ENCODE results near the gene LRFN4.

DNA sequence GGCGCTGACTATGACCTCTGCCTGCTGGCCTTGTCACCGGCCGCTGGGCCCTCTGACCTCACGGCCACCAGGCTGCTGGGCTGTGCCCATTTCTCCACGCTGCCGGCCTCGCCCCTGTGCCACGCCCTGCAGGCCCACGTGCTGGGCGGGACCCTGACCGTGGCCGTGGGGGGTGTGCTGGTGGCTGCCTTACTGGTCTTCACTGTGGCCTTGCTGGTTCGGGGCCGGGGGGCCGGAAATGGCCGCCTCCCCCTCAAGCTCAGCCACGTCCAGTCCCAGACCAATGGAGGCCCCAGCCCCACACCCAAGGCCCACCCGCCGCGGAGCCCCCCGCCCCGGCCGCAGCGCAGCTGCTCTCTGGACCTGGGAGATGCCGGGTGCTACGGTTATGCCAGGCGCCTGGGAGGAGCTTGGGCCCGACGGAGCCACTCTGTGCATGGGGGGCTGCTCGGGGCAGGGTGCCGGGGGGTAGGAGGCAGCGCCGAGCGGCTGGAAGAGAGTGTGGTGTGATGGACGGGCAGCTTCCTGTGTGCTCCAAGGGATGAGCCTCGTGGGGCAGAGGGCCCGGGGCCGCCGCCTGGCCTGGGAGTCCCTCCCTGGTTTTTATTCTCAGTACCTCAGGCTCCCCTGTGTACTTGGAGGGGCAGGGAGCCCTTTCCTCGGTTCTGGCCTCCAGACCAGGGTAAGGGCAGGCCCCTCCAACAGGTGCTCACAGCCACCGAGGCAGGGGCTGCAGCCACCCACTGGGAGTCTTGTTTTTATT lies 3.0 kb downstream of the LRFN4 start:
- TF ChIP-seq POLR2A (IDR thresholded peaks at IDR 0.05; ENCODE audit: low read length) (no peak), GATA1 (IDR thresholded peaks at IDR 0.05; ENCODE audit: low read depth, low read length) (no peak)
